ENCODE measurements around the gene PRUNE2. TPM values are rescaled to one million over a fixed set of nuclear protein-coding genes. Genes with fewer than 3 reads are reported as not detected.

The PRUNE2 gene
- total and polyA plus RNA-seq, 4 donors: 1.3 to 4.5 (median 1.6) TPM

GRCh38 chr9:76720245-76720644 is 185.7 kb downstream of the PRUNE2 start:
- H3K9me3 ChIP-seq (ENCODE audit: control insufficient read depth in 4 of 4, low read length in 3 of 4): no peaks in the 10 kb centered on the region
- 57% methylated on average over 3 of the region's 3 CpGs for WGBS
- no peaks in the 10 kb centered on the region for H3K36me3 ChIP-seq (ENCODE audit: control insufficient read depth in 4 of 4, insufficient read depth in 3 of 4, low read depth in 1 of 4, low read length in 3 of 4)
- no peaks in the 10 kb centered on the region for H3K27me3 ChIP-seq (ENCODE audit: control insufficient read depth in 4 of 4, insufficient read depth in 4 of 4, low read length in 3 of 4)
- H3K4me3 ChIP-seq (ENCODE audit: low read depth in 1 of 3, low read length in 3 of 3): no peak overlapping the region
- no peak overlapping the region for H3K9ac ChIP-seq (ENCODE audit: low read depth in 1 of 2, low read length in 2 of 2)
- no peak overlapping the region for H3K27ac ChIP-seq (ENCODE audit: low read depth in 1 of 2, low read length in 2 of 2)
- H3K4me1 ChIP-seq (ENCODE audit: control insufficient read depth in 4 of 4, insufficient read depth in 4 of 4, low read length in 3 of 4): no peaks in the 10 kb centered on the region
- DNase-seq (ENCODE audit: low spot score): no peak
- TF ChIP-seq FOXA1 (IDR thresholded peaks at IDR 0.05): no peak
- TF ChIP-seq EGR1 (IDR thresholded peaks at IDR 0.05; ENCODE audit: low read depth in 2 of 2): no peak
- TF ChIP-seq GABPA (IDR thresholded peaks at IDR 0.05 in 1 of 2, conservative IDR thresholded peaks at IDR 0.05 in 1 of 2): no peak
- TF ChIP-seq RAD21 (IDR thresholded peaks at IDR 0.05): no peak
- TF ChIP-seq YY1 (IDR thresholded peaks at IDR 0.05): no peak
- no peak for TF ChIP-seq FOXA2 (IDR thresholded peaks at IDR 0.05)
- no peak for TF ChIP-seq CTCF (IDR thresholded peaks at IDR 0.05; ENCODE audit: low read depth, low read length, missing input control)
- no peak for TF ChIP-seq NR2F2 (IDR thresholded peaks at IDR 0.05)
- no peak for TF ChIP-seq ZBTB33 (IDR thresholded peaks at IDR 0.05)
- TF ChIP-seq TAF1 (conservative IDR thresholded peaks at IDR 0.05): no peak
- no peak for TF ChIP-seq ATF3 (IDR thresholded peaks at IDR 0.05)
- TF ChIP-seq SP1 (IDR thresholded peaks at IDR 0.05): no peak
- no peak for TF ChIP-seq REST (IDR thresholded peaks at IDR 0.05)

- no peaks in the 10 kb centered on the region for H3K27me3 ChIP-seq (ENCODE audit: control insufficient read depth in 4 of 4, insufficient read depth in 4 of 4, low read length in 3 of 4)
- no peak overlapping the region for H3K9ac ChIP-seq (ENCODE audit: low read depth in 1 of 2, low read length in 2 of 2)
- TF ChIP-seq YY1 (IDR thresholded peaks at IDR 0.05): no peak
- TF ChIP-seq HNF4G (IDR thresholded peaks at IDR 0.05): no peak
- TF ChIP-seq ATF3 (IDR thresholded peaks at IDR 0.05): no peak
- TF ChIP-seq RXRA (IDR thresholded peaks at IDR 0.05): no peak
- no peak for TF ChIP-seq CTCF (IDR thresholded peaks at IDR 0.05; ENCODE audit: low read depth, low read length, missing input control)
- H3K36me3 ChIP-seq (ENCODE audit: control insufficient read depth in 4 of 4, insufficient read depth in 3 of 4, low read depth in 1 of 4, low read length in 3 of 4): no peaks in the 10 kb centered on the region
- WGBS: 52% methylated on average over 4 of the region's 4 CpGs
- H3K4me1 ChIP-seq (ENCODE audit: control insufficient read depth in 4 of 4, insufficient read depth in 4 of 4, low read length in 3 of 4): no peaks in the 10 kb centered on the region
- no peaks in the 10 kb centered on the region for H3K9me3 ChIP-seq (ENCODE audit: control insufficient read depth in 4 of 4, low read length in 3 of 4)
- H3K27ac ChIP-seq (ENCODE audit: low read depth in 1 of 2, low read length in 2 of 2): no peak overlapping the region
- DNase-seq (ENCODE audit: low spot score): no peak
- no peak overlapping the region for H3K4me3 ChIP-seq (ENCODE audit: low read depth in 1 of 3, low read length in 3 of 3)
Observed at GRCh38 chr9:76718166-76718565, 187.7 kb downstream of the PRUNE2 start.
